ENCODE data around the gene IL1RL2.

Gene IL1RL2

GRCh38 chr2:102251849-102252203, 65.0 kb downstream of the IL1RL2 start:
- peaks cover 8% of the 10 kb centered on the region for H3K4me1 ChIP-seq (ENCODE audit: low read depth, poor library complexity, severe bottlenecking)
- H3K27ac ChIP-seq = no peak overlapping the region
- no peaks in the 10 kb centered on the region for H3K36me3 ChIP-seq (ENCODE audit: insufficient read depth)
- no peaks in the 10 kb centered on the region for H3K79me2 ChIP-seq (ENCODE audit: insufficient read depth, low read depth)
- H3K27me3 ChIP-seq (ENCODE audit: insufficient read depth, low read depth) = no peaks in the 10 kb centered on the region
- no peaks in the 10 kb centered on the region for H4K20me1 ChIP-seq (ENCODE audit: insufficient read depth)
- H3K4me3 ChIP-seq (IDR thresholded peaks at IDR 0.05; ENCODE audit: insufficient read depth, low read depth, low read length) = no peak overlapping the region
- no peak overlapping the region for H2AFZ ChIP-seq (ENCODE audit: low read depth)
- H3K9ac ChIP-seq = no peak overlapping the region
- no peak for TF ChIP-seq CTCF (conservative IDR thresholded peaks at IDR 0.05; ENCODE audit: low read depth, low read length)
- no peak overlapping the region for H3K4me2 ChIP-seq

GRCh38 chr2:102252236-102252635, 65.4 kb downstream of the IL1RL2 start:
- H3K36me3 ChIP-seq (ENCODE audit: insufficient read depth) = no peaks in the 10 kb centered on the region
- H3K9ac ChIP-seq = no peak overlapping the region
- TF ChIP-seq CTCF (conservative IDR thresholded peaks at IDR 0.05; ENCODE audit: low read depth, low read length) = no peak
- H3K27me3 ChIP-seq (ENCODE audit: insufficient read depth, low read depth) = no peaks in the 10 kb centered on the region
- no peak overlapping the region for H2AFZ ChIP-seq (ENCODE audit: low read depth)
- H3K4me2 ChIP-seq = no peak overlapping the region
- H3K79me2 ChIP-seq (ENCODE audit: insufficient read depth, low read depth) = no peaks in the 10 kb centered on the region
- H3K27ac ChIP-seq = no peak overlapping the region
- H3K4me1 ChIP-seq (ENCODE audit: low read depth, poor library complexity, severe bottlenecking) = peaks cover 8% of the 10 kb centered on the region
- H4K20me1 ChIP-seq (ENCODE audit: insufficient read depth) = no peaks in the 10 kb centered on the region
- no peak overlapping the region for H3K4me3 ChIP-seq (IDR thresholded peaks at IDR 0.05; ENCODE audit: insufficient read depth, low read depth, low read length)

- Histone ChIP-seq H3K27ac (no peak overlapping the region), H3K4me2 (no peak overlapping the region), H3K9ac (no peak overlapping the region), H3K4me3 (IDR thresholded peaks at IDR 0.05; ENCODE audit: insufficient read depth, low read depth, low read length) (no peak overlapping the region), H3K27me3 (ENCODE audit: insufficient read depth, low read depth) (no peaks in the 10 kb centered on the region), H4K20me1 (ENCODE audit: insufficient read depth) (no peaks in the 10 kb centered on the region), H3K79me2 (ENCODE audit: insufficient read depth, low read depth) (no peaks in the 10 kb centered on the region), H2AFZ (ENCODE audit: low read depth) (no peak overlapping the region), H3K4me1 (ENCODE audit: low read depth, poor library complexity, severe bottlenecking) (peaks cover 8% of the 10 kb centered on the region), H3K36me3 (ENCODE audit: insufficient read depth) (no peaks in the 10 kb centered on the region)
- no peak for TF ChIP-seq CTCF (conservative IDR thresholded peaks at IDR 0.05; ENCODE audit: low read depth, low read length)
Observed at GRCh38 chr2:102253140-102253752, 66.4 kb downstream of the IL1RL2 start.

- H2AFZ ChIP-seq (ENCODE audit: low read depth) = no peak overlapping the region
Observed at GRCh38 chr2:102253753-102254150, 66.9 kb downstream of the IL1RL2 start.

More at GRCh38 chr2:102253753-102254150, 66.9 kb downstream of the IL1RL2 start:
- Histone ChIP-seq H3K4me1 (ENCODE audit: low read depth, poor library complexity, severe bottlenecking) (peaks cover 8% of the 10 kb centered on the region), H3K27me3 (ENCODE audit: insufficient read depth, low read depth) (no peaks in the 10 kb centered on the region), H4K20me1 (ENCODE audit: insufficient read depth) (no peaks in the 10 kb centered on the region), H3K79me2 (ENCODE audit: insufficient read depth, low read depth) (no peaks in the 10 kb centered on the region), H3K4me2 (no peak overlapping the region), H3K9ac (no peak overlapping the region), H3K36me3 (ENCODE audit: insufficient read depth) (no peaks in the 10 kb centered on the region), H3K27ac (no peak overlapping the region), H3K4me3 (IDR thresholded peaks at IDR 0.05; ENCODE audit: insufficient read depth, low read depth, low read length) (no peak overlapping the region)
- no peak for TF ChIP-seq CTCF (conservative IDR thresholded peaks at IDR 0.05; ENCODE audit: low read depth, low read length)
